ENCODE measurements around the gene ERCC4.

The ERCC4 gene

GRCh38 chr16:13994239-13995106 is 74.5 kb downstream of the ERCC4 start:
- no peak for DNase-seq (ENCODE audit: low read depth in 2 of 2)

GRCh38 chr16:13995194-13995593 is 75.2 kb downstream of the ERCC4 start:
- DNase-seq (ENCODE audit: low read depth in 2 of 2): no peak

GRCh38 chr16:13996778-13997288 is 76.9 kb downstream of the ERCC4 start:
- no peak for DNase-seq (ENCODE audit: low read depth in 2 of 2)

- no peak for DNase-seq (ENCODE audit: low read depth in 2 of 2)
Measured at GRCh38 chr16:13997526-13997925, 77.6 kb downstream of the ERCC4 start.

GRCh38 chr16:13997933-13998332 is 78.0 kb downstream of the ERCC4 start:
- no peak for DNase-seq (ENCODE audit: low read depth in 2 of 2)

- no peak for DNase-seq (ENCODE audit: low read depth in 2 of 2)
Measured at GRCh38 chr16:13999071-13999894, 79.3 kb downstream of the ERCC4 start.

- no peak for DNase-seq (ENCODE audit: low read depth in 2 of 2)
Measured at GRCh38 chr16:13999895-14000425, 80.0 kb downstream of the ERCC4 start.

- no peak for DNase-seq (ENCODE audit: low read depth in 2 of 2)
Measured at GRCh38 chr16:14001521-14001920, 81.6 kb downstream of the ERCC4 start.

All from stimulated activated CD4-positive, alpha-beta T cell treated with anti-CD3 and anti-CD28 coated beads, Interleukin-1b, Interleukin-23, amount 100 ng/mL, for 1 hour (primary cell).